Measurements from ENCODE around the gene NKX3-2. TPM values are rescaled to one million over a fixed set of nuclear protein-coding genes. Genes with fewer than 3 reads are reported as not detected.

NKX3-2 gene
- total and polyA plus RNA-seq, 10 of the 15 experiments (the other 5 are each of a cell fraction or from before 2014, with no cell fraction given), result not detected

- H3K9ac ChIP-seq (ENCODE audit: control insufficient read depth, insufficient read depth, low read length), result no peak overlapping the region
- ATAC-seq (peak; percentile 55), DNase-seq (ENCODE audit: low read depth, low spot score) (no peak), FAIRE-seq (no peak)
- in situ Hi-C loops (cut with MboI) (loop anchor here (5.0 to 25.0 kb wide), 3 partner anchors 692 to 1782 kb away; no protein-coding TSS in a partner anchor), intact Hi-C loops (cut with micrococcal nuclease; ENCODE audit: unreplicated experiment) (loop anchor here (10.0 kb wide), 1 partner anchor 470 kb away; no protein-coding TSS in a partner anchor)
- H4K20me1 ChIP-seq (ENCODE audit: control insufficient read depth, insufficient read depth), result no peaks in the 10 kb centered on the region
- peak overlapping the region; percentile 3; the same call in 1 of the 2 replicates for H2AFZ ChIP-seq (ENCODE audit: control insufficient read depth, low read depth, low read length)
- peak overlapping the region; percentile 17; the same call in 1 of the 2 replicates for H3K4me3 ChIP-seq
- TF ChIP-seq USF2 (IDR thresholded peaks at IDR 0.05; ENCODE audit: borderline replicate concordance, low read depth, low read length) (no peak), PKNOX1 (IDR thresholded peaks at IDR 0.05) (peak; percentile 96), RUNX3 (IDR thresholded peaks at IDR 0.05; ENCODE audit: low read length) (no peak), EZH2 (IDR thresholded peaks at IDR 0.05; ENCODE audit: borderline replicate concordance, control insufficient read depth, low read depth, low read length) (peak; percentile 87; the same call in 1 of the 2 replicates), PBX3 (IDR thresholded peaks at IDR 0.05; ENCODE audit: insufficient replicate concordance, low read depth, low read length) (peak; percentile 91)
- H3K9me3 ChIP-seq (replicated peaks; ENCODE audit: control insufficient read depth, insufficient read depth, low read length), result no peaks in the 10 kb centered on the region; the same call in 2 of the 3 replicates
- no peak overlapping the region for H3K27ac ChIP-seq (ENCODE audit: control insufficient read depth, insufficient read depth)
- ChIA-PET SMC1A (ENCODE audit: uncharacterized antibody, unreplicated experiment) (no interaction called here), RAD21 (ENCODE audit: unreplicated experiment) (interaction anchor here (0.9 kb wide), 1 partner anchor 692 kb away, joined by 3 read pairs; no protein-coding TSS in a partner anchor), POLR2A (no interaction called here), CTCF (no interaction called here)
- no peaks in the 10 kb centered on the region for H3K79me2 ChIP-seq (ENCODE audit: control insufficient read depth, insufficient read depth, low read length)
- H3K4me1 ChIP-seq (ENCODE audit: control insufficient read depth, insufficient read depth, low read length), result peaks cover 3% of the 10 kb centered on the region; the same call in 1 of the 2 replicates
- BruUV-seq (replicated peaks), result no TSS peak
- no peaks in the 10 kb centered on the region for H3K36me3 ChIP-seq (ENCODE audit: control insufficient read depth in 2 of 2, insufficient read depth in 2 of 2, low read length in 1 of 2)
- WGBS (ENCODE audit: insufficient coverage, insufficient replicate concordance, low lambda C conversion rate, missing lambda C conversion rate), result 30% methylated on average over 37 of the region's 54 CpGs
- H3K4me2 ChIP-seq (ENCODE audit: control insufficient read depth, insufficient read depth), result peak overlapping the region; percentile 71
- peaks cover 24 to 35% of the 10 kb centered on the region in 2 experiments for H3K27me3 ChIP-seq (replicated peaks in 1 of 2; ENCODE audit: control insufficient read depth in 2 of 2, insufficient read depth in 2 of 2, low read length in 1 of 2)
Measured at GRCh38 chr4:13544606-13545393, 492 bp upstream of the NKX3-2 start.
